ENCODE data around the gene DPM3.

- no peak for TF ChIP-seq BHLHE40 (IDR thresholded peaks at IDR 0.05; ENCODE audit: borderline replicate concordance)
- TF ChIP-seq FOXM1 (IDR thresholded peaks at IDR 0.05; ENCODE audit: borderline replicate concordance) = no peak
- no peak for TF ChIP-seq SUZ12 (IDR thresholded peaks at IDR 0.05)
- TF ChIP-seq CTBP1 (IDR thresholded peaks at IDR 0.05; ENCODE audit: borderline replicate concordance) = no peak
- no peak for TF ChIP-seq L3MBTL2 (conservative IDR thresholded peaks at IDR 0.05)
- TF ChIP-seq, protein P1, sequence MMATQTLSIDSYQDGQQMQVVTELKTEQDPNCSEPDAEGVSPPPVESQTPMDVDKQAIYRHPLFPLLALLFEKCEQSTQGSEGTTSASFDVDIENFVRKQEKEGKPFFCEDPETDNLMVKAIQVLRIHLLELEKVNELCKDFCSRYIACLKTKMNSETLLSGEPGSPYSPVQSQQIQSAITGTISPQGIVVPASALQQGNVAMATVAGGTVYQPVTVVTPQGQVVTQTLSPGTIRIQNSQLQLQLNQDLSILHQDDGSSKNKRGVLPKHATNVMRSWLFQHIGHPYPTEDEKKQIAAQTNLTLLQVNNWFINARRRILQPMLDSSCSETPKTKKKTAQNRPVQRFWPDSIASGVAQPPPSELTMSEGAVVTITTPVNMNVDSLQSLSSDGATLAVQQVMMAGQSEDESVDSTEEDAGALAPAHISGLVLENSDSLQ (IDR thresholded peaks at IDR 0.05) = no peak
- TF ChIP-seq ZNF384 (IDR thresholded peaks at IDR 0.05) = no peak
- no peak for TF ChIP-seq NFRKB (IDR thresholded peaks at IDR 0.05)
- no peak for TF ChIP-seq FOXK2 (IDR thresholded peaks at IDR 0.05)
- TF ChIP-seq SP1 (IDR thresholded peaks at IDR 0.05) = no peak
- TF ChIP-seq TARDBP (IDR thresholded peaks at IDR 0.05) = no peak
- TF ChIP-seq ELF4 (IDR thresholded peaks at IDR 0.05) = no peak
These were observed 41.0 kb downstream of the DPM3 start for GRCh38 chr1:155099331-155099730.
